Left lung (tissue), 10 donors: ENCODE measurements around the gene MTMR1. TPM values are rescaled to one million over a fixed set of nuclear protein-coding genes. Genes with fewer than 3 reads are reported as not detected.
A peak's percentile ranks its signal among the peaks of the same experiment; 100 is the strongest.

ENCODE experiments used
- ATAC-seq: fragments of 200-7000 bp; cut with Tn5 transposase; one replicate; pipeline ENCODE4 v1.9.1; 2020; ENCODE audit warnings: moderate library complexity
- DNase-seq, 4 donors: peaks; one replicate each; pipeline ENCODE4 v3.0.0-alpha.2; 2013 to 2020
- H3K27ac ChIP-seq, 2 donors: fragments of 200-600 bp; sonication (generic) in 1 of 2; one replicate each; pipeline versions ENCODE4 v1.5.0 to v1.8.0; 2020 to 2021
- H3K27me3 ChIP-seq, 2 donors: fragments of 200-600 bp; sonication (generic) in 1 of 2; one replicate each; pipeline versions ENCODE4 v1.5.0 to v1.8.0; 2020 to 2021
- H3K36me3 ChIP-seq, 2 donors: fragments of 200-600 bp; sonication (generic) in 1 of 2; one replicate each; pipeline versions ENCODE4 v1.5.0 to v1.8.0; 2020 to 2021
- H3K4me1 ChIP-seq, 2 donors: fragments of 200-600 bp; one replicate each; pipeline ENCODE4 v1.8.0; 2021
- H3K4me3 ChIP-seq, 2 donors: fragments of 200-600 bp; sonication (generic) in 1 of 2; one replicate each; pipeline versions ENCODE4 v1.5.0 to v1.8.0; 2020 to 2021; ENCODE audit warnings: mild to moderate bottlenecking in 1 of 2
- H3K9me3 ChIP-seq, 2 donors: fragments of 200-600 bp; sonication (generic) in 1 of 2; one replicate each; pipeline versions ENCODE4 v1.5.0 to v1.8.0; 2020 to 2021
- intact Hi-C, 2 donors: fragments of 100-400 bp; cut with DNase I; formaldehyde crosslinking; loops; one replicate each; pipeline versions ENCODE4 v1.11.2 to v1.14.2; 2022
- polyA plus RNA-seq, 6 donors: library from polyadenylated mRNA; unstranded; fragments of 120-200 nt; gene quantifications; one replicate each; pipeline ENCODE4 v1.2.1, GENCODE V29; 2013; ENCODE audit not compliant: insufficient read length in 6 of 6
- total RNA-seq, 2 donors: library from RNA; stranded (reverse); fragmentation: NEBNext Ultra II Directional; extraction: Animal tissue kit (Norgen Biotek cat#: 25700); gene quantifications; one replicate each; pipeline ENCODE4 v1.2.1, GENCODE V29; 2021
- TF ChIP-seq, protein P1 (sequence below), 2 donors: fragments of 200-600 bp; sonication (generic) in 1 of 2; IDR thresholded peaks; one replicate each; pipeline versions ENCODE4 v1.5.0 to v1.8.0; 2021; ENCODE audit warnings: antibody characterized with exemption in 2 of 2
- donor health status: DM: no; HTN: yes; CAD: no.
- donor health status: DM: no; HTN: no; CAD: no.

Gene MTMR1
- total and polyA plus RNA-seq, 8 donors: 17.3 to 23.1 (median 20.7) TPM

DNA sequence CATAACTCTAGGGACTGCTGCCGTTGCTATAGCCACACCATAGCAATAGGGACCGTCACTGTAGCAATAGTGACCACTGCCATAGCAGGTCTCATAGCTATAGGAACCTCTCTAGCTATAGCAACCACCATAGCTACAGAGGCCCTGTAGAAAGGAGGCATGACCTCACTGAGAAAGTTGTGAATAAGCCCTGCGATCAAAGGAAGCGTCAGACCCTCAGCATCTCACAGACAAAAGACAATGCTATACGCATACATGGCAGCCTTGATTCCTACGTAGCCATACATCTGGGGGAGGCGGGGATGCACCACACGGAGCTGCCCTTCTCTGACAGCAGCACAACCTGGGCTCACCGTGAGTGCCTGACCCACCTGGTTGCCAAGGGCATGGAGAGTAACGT is 88.5 kb downstream of the MTMR1 start:
- no peak for DNase-seq
- intact Hi-C loops: no loop called here
- H3K27me3 ChIP-seq: no peaks in the 10 kb centered on the region
- no peak overlapping the region for H3K4me3 ChIP-seq
- H3K9me3 ChIP-seq: no peaks in the 10 kb centered on the region
- H3K36me3 ChIP-seq: no peaks in the 10 kb centered on the region
- ATAC-seq: no peak
- H3K4me1 ChIP-seq: no peaks in the 10 kb centered on the region
- no peak overlapping the region for H3K27ac ChIP-seq
- TF ChIP-seq, protein P1, sequence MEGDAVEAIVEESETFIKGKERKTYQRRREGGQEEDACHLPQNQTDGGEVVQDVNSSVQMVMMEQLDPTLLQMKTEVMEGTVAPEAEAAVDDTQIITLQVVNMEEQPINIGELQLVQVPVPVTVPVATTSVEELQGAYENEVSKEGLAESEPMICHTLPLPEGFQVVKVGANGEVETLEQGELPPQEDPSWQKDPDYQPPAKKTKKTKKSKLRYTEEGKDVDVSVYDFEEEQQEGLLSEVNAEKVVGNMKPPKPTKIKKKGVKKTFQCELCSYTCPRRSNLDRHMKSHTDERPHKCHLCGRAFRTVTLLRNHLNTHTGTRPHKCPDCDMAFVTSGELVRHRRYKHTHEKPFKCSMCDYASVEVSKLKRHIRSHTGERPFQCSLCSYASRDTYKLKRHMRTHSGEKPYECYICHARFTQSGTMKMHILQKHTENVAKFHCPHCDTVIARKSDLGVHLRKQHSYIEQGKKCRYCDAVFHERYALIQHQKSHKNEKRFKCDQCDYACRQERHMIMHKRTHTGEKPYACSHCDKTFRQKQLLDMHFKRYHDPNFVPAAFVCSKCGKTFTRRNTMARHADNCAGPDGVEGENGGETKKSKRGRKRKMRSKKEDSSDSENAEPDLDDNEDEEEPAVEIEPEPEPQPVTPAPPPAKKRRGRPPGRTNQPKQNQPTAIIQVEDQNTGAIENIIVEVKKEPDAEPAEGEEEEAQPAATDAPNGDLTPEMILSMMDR (IDR thresholded peaks at IDR 0.05): no peak

DNA sequence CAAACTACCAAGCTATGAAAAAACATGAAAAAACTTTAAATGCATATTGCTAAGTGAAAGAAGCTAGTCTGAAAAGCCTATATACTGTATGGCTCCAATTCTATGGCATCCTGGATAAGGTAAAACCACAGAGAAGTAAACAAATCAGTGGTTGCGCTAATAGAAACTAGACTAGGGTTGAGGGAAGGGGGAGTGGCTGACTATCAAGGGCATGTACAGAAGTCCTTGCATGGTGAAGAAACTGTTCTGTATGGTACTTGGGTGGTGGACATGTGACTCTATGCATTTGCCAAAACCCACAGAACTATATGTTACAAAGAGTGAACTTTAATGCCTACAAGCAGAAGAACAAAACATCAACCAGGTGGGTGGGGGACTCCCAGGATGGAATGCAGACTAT is 96.8 kb downstream of the MTMR1 start:
- ATAC-seq (no peak), DNase-seq (no peak)
- intact Hi-C loops: no loop called here
- peaks cover 0 to 5% of the 10 kb centered on the region in 2 donors for H3K36me3 ChIP-seq
- TF ChIP-seq, protein P1 (IDR thresholded peaks at IDR 0.05): no peak
- no peaks in the 10 kb centered on the region for H3K27me3 ChIP-seq
- no peaks in the 10 kb centered on the region for H3K9me3 ChIP-seq
- H3K4me1 ChIP-seq: no peaks in the 10 kb centered on the region
- no peak overlapping the region for H3K4me3 ChIP-seq
- H3K27ac ChIP-seq: no peak overlapping the region

DNA sequence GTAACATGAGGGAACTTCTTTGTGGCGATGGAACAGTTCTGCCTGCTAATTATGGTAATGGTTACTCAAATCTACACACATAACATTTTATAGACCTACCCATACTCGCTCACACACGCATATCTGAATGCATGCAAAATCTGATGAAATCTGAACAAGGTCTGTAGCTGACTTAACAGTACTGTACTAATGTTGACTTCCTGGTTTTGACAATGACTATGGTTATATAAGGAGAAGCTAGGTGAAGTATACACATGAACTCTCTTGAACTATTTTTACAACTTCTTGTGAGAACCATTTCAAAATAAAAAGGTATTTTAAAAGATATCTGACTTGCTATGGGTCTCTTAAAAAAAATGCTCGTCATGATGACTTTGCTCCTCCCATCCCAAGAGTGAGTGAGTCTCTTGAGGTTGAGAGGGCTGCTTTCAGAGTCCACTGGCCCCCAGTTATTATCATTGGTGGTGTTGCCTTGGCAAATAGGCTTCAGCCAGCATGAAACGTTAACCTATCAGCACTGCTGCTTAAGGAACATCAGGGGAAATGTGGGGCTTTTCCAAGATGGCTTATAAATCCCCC is 99.8 kb downstream of the MTMR1 start:
- Histone ChIP-seq H3K4me1 (no peaks in the 10 kb centered on the region), H3K36me3 (peaks cover 0 to 5% of the 10 kb centered on the region in 2 donors), H3K9me3 (no peaks in the 10 kb centered on the region), H3K27ac (no peak overlapping the region), H3K4me3 (no peak overlapping the region), H3K27me3 (no peaks in the 10 kb centered on the region)
- intact Hi-C loops: no loop called here
- ATAC-seq (peak; percentile 63), DNase-seq (no peak)
- TF ChIP-seq, protein P1 (IDR thresholded peaks at IDR 0.05): no peak

DNA sequence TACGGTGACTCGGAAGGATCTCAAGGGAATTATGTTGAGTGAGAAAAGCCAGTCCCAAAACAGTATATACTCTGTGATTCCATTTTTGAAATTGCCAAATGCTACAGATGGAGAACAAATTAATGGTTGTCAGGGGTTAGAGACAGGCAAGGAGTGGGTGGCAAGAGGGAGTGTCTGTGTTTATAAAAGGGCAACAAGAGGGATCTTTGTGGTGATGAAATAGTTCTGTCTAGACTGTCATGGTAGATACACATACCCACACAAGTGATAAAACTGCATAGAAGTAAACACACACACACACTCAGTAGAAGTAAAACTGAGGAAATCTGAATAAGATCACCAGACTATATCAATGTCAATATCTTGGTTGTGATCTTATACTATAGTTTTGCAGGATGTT is 112.5 kb downstream of the MTMR1 start:
- Histone ChIP-seq H3K9me3 (no peaks in the 10 kb centered on the region), H3K27ac (no peak overlapping the region), H3K4me1 (no peaks in the 10 kb centered on the region), H3K4me3 (no peak overlapping the region), H3K36me3 (no peaks in the 10 kb centered on the region), H3K27me3 (no peaks in the 10 kb centered on the region)
- DNase-seq (no peak), ATAC-seq (no peak)
- intact Hi-C loops: no loop called here
- TF ChIP-seq, protein P1 (IDR thresholded peaks at IDR 0.05): no peak

DNA sequence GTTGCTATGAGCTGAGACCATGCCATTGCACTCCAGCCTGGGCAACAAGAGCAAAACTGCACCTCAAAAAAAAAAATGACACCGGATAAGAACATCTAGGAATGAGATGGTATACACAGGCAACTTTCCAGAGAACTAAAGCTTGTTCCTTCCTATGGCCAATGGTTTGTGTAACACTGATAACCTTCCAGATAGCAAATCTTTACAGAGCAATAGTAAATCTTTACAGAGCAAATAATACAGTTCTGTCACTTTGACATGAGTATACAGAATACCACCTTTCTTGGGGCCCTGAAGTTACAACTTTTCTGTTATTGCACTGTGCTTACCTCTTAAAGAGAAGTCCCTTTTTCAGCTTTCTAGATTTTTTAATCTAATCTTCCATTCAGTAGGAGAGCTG is 113.6 kb downstream of the MTMR1 start:
- Histone ChIP-seq H3K9me3 (no peaks in the 10 kb centered on the region), H3K36me3 (no peaks in the 10 kb centered on the region), H3K4me3 (no peak overlapping the region), H3K27me3 (no peaks in the 10 kb centered on the region), H3K27ac (no peak overlapping the region), H3K4me1 (no peaks in the 10 kb centered on the region)
- DNase-seq: no peak
- intact Hi-C loops: no loop called here
- TF ChIP-seq, protein P1 (IDR thresholded peaks at IDR 0.05): no peak
- ATAC-seq: no peak
